H1 (cell line): Measurements from ENCODE around the gene PLSCR3. TPM values are rescaled to one million over a fixed set of nuclear protein-coding genes. Genes with fewer than 3 reads are reported as not detected.

Source experiments
- CTCF ChIA-PET: fragments of 300-600 bp; sonication (Branson Sonifier 250); formaldehyde crosslinking; loops from one replicate; lab custom pipeline; 2021; ENCODE audit not compliant: partially characterized antibody; lab: Charles Lee
- POLR2A ChIA-PET: fragments of 300-600 bp; sonication (Branson Sonifier 250); formaldehyde crosslinking; loops from one replicate; lab custom pipeline; 2021; ENCODE audit warnings: inconsistent platforms; ENCODE audit not compliant: partially characterized antibody; lab: Charles Lee
- DNase-seq, 2 experiments: peaks; one replicate each; pipeline versions ENCODE4 v3.0.0 to v3.0.0-alpha.2; 2010 to 2022; ENCODE audit warnings: low spot score in 2 of 2, low read depth in 1 of 2, mixed read lengths in 1 of 2
- FAIRE-seq: peaks from 2 replicates; lab custom pipeline; 2011; peaks lifted over from hg19 to GRCh38; lab: Jason Lieb, UNC
- H2AFZ ChIP-seq: 2 replicates; pipeline ENCODE4 v1.8.1; 2012; ENCODE audit warnings: low read length, inconsistent platforms
- H2AK5ac ChIP-seq: 2 replicates; pipeline ENCODE4 v1.6.1; 2013; ENCODE audit warnings: low read depth, low read length
- H2BK120ac ChIP-seq: replicated peaks from 2 replicates; pipeline ENCODE3; 2013; ENCODE audit warnings: low read depth, low read length, inconsistent platforms
- H2BK12ac ChIP-seq: 2 replicates; pipeline ENCODE4 v1.6.1; 2013; ENCODE audit warnings: low read depth, low read length
- H2BK15ac ChIP-seq: 2 replicates; pipeline ENCODE4 v1.6.1; 2013; ENCODE audit warnings: low read length
- H2BK20ac ChIP-seq: 2 replicates; pipeline ENCODE4 v1.6.1; 2013; ENCODE audit warnings: low read length
- H2BK5ac ChIP-seq: 2 replicates; pipeline ENCODE4 v1.6.1; 2013; ENCODE audit warnings: low read depth, low read length
- H3K14ac ChIP-seq: 2 replicates; pipeline ENCODE4 v1.6.1; 2013; ENCODE audit warnings: inconsistent platforms; ENCODE audit not compliant: insufficient read length
- H3K18ac ChIP-seq: 2 replicates; pipeline ENCODE4 v1.6.1; 2013; ENCODE audit warnings: low read length; ENCODE audit errors: extremely low read depth
- H3K23ac ChIP-seq: 2 replicates; pipeline ENCODE4 v1.6.1; 2013; ENCODE audit warnings: inconsistent platforms; ENCODE audit not compliant: insufficient read length
- H3K23me2 ChIP-seq: 2 replicates; pipeline ENCODE4 v1.6.1; 2013; ENCODE audit warnings: low read depth, low read length
- H3K27ac ChIP-seq: 2 replicates; pipeline ENCODE4 v1.6.1; 2011; ENCODE audit warnings: low read depth, low read length, inconsistent platforms
- H3K27me3 ChIP-seq, 4 experiments: replicated peaks in 1 of 4; 1 replicate in 1 of 4; 2 replicates in 3 of 4; pipeline versions ENCODE4 v1.6.1 to v1.8.1; 2011 to 2013; ENCODE audit warnings: low read length in 3 of 4, mild to moderate bottlenecking in 3 of 4, inconsistent platforms in 2 of 4, mixed read lengths in 2 of 4, moderate library complexity in 1 of 4; ENCODE audit not compliant: control insufficient read depth in 3 of 4, insufficient read depth in 3 of 4; ENCODE audit errors: extremely low read depth in 1 of 4
- H3K36me3 ChIP-seq, 4 experiments: 2 replicates each; pipeline versions ENCODE4 v1.6.1 to v1.8.1; 2011 to 2013; ENCODE audit warnings: mild to moderate bottlenecking in 4 of 4, low read length in 3 of 4, moderate library complexity in 2 of 4, control low read depth in 1 of 4, inconsistent platforms in 1 of 4; ENCODE audit not compliant: insufficient read depth in 4 of 4, control insufficient read depth in 2 of 4
- H3K4ac ChIP-seq: replicated peaks from 2 replicates; pipeline ENCODE3; 2013; ENCODE audit warnings: low read length, low read depth, mixed read lengths, inconsistent platforms; ENCODE audit not compliant: insufficient read length
- H3K4me1 ChIP-seq, 4 experiments: replicated peaks in 1 of 4; 1 replicate in 1 of 4; 2 replicates in 3 of 4; pipeline versions ENCODE4 v1.6.1 to v1.8.1; 2011 to 2013; ENCODE audit warnings: low read length in 3 of 4, inconsistent platforms in 2 of 4, mixed read lengths in 1 of 4; ENCODE audit not compliant: insufficient read depth in 4 of 4, control insufficient read depth in 3 of 4
- H3K4me2 ChIP-seq, 2 experiments: 2 replicates each; pipeline versions ENCODE4 v1.6.1 to v1.8.1; 2011 to 2013; ENCODE audit warnings: low read depth in 2 of 2, low read length in 2 of 2, control low read depth in 1 of 2, inconsistent platforms in 1 of 2, mild to moderate bottlenecking in 1 of 2; ENCODE audit not compliant: insufficient read depth in 1 of 2
- H3K4me3 ChIP-seq, 4 experiments: fragments of 200-600, 300-600 bp in 1 of 4; sonication (generic), shearing (Covaris generic), sonication (Bioruptor Twin) in 1 of 4; 2 replicates each; pipeline versions ENCODE4 v1.5.1 to v1.8.1; 2011 to 2016; ENCODE audit warnings: low read length in 4 of 4, low read depth in 3 of 4, control low read depth in 2 of 4, inconsistent platforms in 2 of 4, mild to moderate bottlenecking in 2 of 4, mixed read lengths in 1 of 4, moderate library complexity in 1 of 4; ENCODE audit not compliant: insufficient read depth in 2 of 4; ENCODE audit errors: extremely low read depth in 1 of 4
- H3K56ac ChIP-seq: replicated peaks from 2 replicates; pipeline ENCODE3; 2013; ENCODE audit warnings: low read depth, mild to moderate bottlenecking, mixed read lengths, low read length, inconsistent platforms; ENCODE audit not compliant: insufficient read length
- H3K79me1 ChIP-seq: 2 replicates; pipeline ENCODE4 v1.6.1; 2013; ENCODE audit warnings: low read depth, low read length, control low read depth
- H3K79me2 ChIP-seq, 2 experiments: 2 replicates each; pipeline versions ENCODE4 v1.6.1 to v1.8.1; 2012 to 2013; ENCODE audit warnings: low read length in 2 of 2, mild to moderate bottlenecking in 2 of 2, inconsistent platforms in 1 of 2; ENCODE audit not compliant: insufficient read depth in 2 of 2, control insufficient read depth in 1 of 2
- H3K9ac ChIP-seq, 4 experiments: replicated peaks in 1 of 4; 1 replicate in 1 of 4; 2 replicates in 3 of 4; pipeline versions ENCODE4 v1.6.1 to v1.8.1; 2011 to 2013; ENCODE audit warnings: low read depth in 3 of 4, low read length in 3 of 4, control low read depth in 2 of 4, mild to moderate bottlenecking in 2 of 4, moderate library complexity in 2 of 4, inconsistent platforms in 1 of 4; ENCODE audit errors: extremely low read depth in 1 of 4
- H3K9me3 ChIP-seq, 2 experiments: 2 replicates each; pipeline versions ENCODE4 v1.6.1 to v1.8.1; 2012 to 2013; ENCODE audit warnings: mild to moderate bottlenecking in 2 of 2, moderate library complexity in 2 of 2, control low read depth in 1 of 2, inconsistent platforms in 1 of 2, low read depth in 1 of 2, low read length in 1 of 2, mixed read lengths in 1 of 2; ENCODE audit not compliant: insufficient read depth in 2 of 2
- H4K20me1 ChIP-seq, 2 experiments: replicated peaks in 1 of 2; 2 replicates each; pipeline versions ENCODE3 to v1.8.1; 2011 to 2013; ENCODE audit warnings: inconsistent platforms in 2 of 2, low read length in 2 of 2, mild to moderate bottlenecking in 1 of 2; ENCODE audit not compliant: insufficient read depth in 2 of 2, control insufficient read depth in 1 of 2
- H4K5ac ChIP-seq: 2 replicates; pipeline ENCODE4 v1.6.1; 2013; ENCODE audit warnings: low read length, low read depth, mixed read lengths, inconsistent platforms; ENCODE audit not compliant: insufficient read length
- H4K8ac ChIP-seq: 2 replicates; pipeline ENCODE4 v1.8.0; 2013; ENCODE audit warnings: mild to moderate bottlenecking, moderate library complexity, low read length, inconsistent platforms; ENCODE audit not compliant: insufficient read depth; ENCODE audit errors: extremely low read depth
- H4K91ac ChIP-seq: replicated peaks from 2 replicates; pipeline ENCODE3; 2013; ENCODE audit warnings: low read length, mixed read lengths, inconsistent platforms; ENCODE audit not compliant: insufficient read length
- CHD1 ChIP-seq: IDR thresholded peaks from 2 replicates; pipeline ENCODE4 v1.6.1; 2012; ENCODE audit warnings: low read depth, low read length, improper control_type of control experiment
- CTBP2 ChIP-seq: IDR thresholded peaks from 2 replicates; pipeline ENCODE4 v1.7.0; 2011; ENCODE audit warnings: borderline replicate concordance, mild to moderate bottlenecking, moderate library complexity, mixed read lengths, low read length; ENCODE audit not compliant: insufficient read depth, insufficient read length
- EP300 ChIP-seq, 2 experiments: IDR thresholded peaks; 1 replicate in 1 of 2; 2 replicates in 1 of 2; pipeline ENCODE4 v1.6.1; 2011 to 2012; ENCODE audit warnings: low read depth in 2 of 2, low read length in 2 of 2, mild to moderate bottlenecking in 2 of 2, borderline replicate concordance in 1 of 2, inconsistent platforms in 1 of 2, moderate library complexity in 1 of 2
- GABPA ChIP-seq: IDR thresholded peaks from 2 replicates; pipeline ENCODE4 v1.6.1; 2011; ENCODE audit warnings: mild to moderate bottlenecking, low read length, moderate library complexity, borderline replicate concordance; ENCODE audit not compliant: insufficient read depth
- HDAC6 ChIP-seq: IDR thresholded peaks from one replicate; pipeline ENCODE4 v1.7.1; 2012; ENCODE audit warnings: low read depth, mild to moderate bottlenecking, inconsistent platforms, low read length, moderate library complexity
- JUND ChIP-seq: IDR thresholded peaks from 2 replicates; pipeline ENCODE4 v1.6.1; 2011; ENCODE audit warnings: mild to moderate bottlenecking, improper control_type of control experiment, low read length
- KDM4A ChIP-seq: IDR thresholded peaks from one replicate; pipeline ENCODE4 v1.7.1; 2012; ENCODE audit warnings: low read depth, mild to moderate bottlenecking, moderate library complexity, low read length, inconsistent platforms; ENCODE audit not compliant: severe bottlenecking
- NANOG ChIP-seq: IDR thresholded peaks from 2 replicates; pipeline ENCODE4 v1.6.1; 2011; ENCODE audit warnings: low read length, low read depth, mild to moderate bottlenecking, inconsistent platforms; ENCODE audit not compliant: insufficient read depth, poor library complexity, severe bottlenecking
- NRF1 ChIP-seq: IDR thresholded peaks from 2 replicates; pipeline ENCODE4 v1.6.1; 2011; ENCODE audit warnings: mild to moderate bottlenecking, low read depth, low read length, improper control_type of control experiment
- PHF8 ChIP-seq: fragments of 200-600 bp; sonication (generic); conservative IDR thresholded peaks from 2 replicates; pipeline ENCODE4 v1.7.1; 2012; ENCODE audit warnings: low read depth, mild to moderate bottlenecking, inconsistent platforms, low read length, moderate library complexity
- RNF2 ChIP-seq: fragments of 200-900, 300-1000 bp; sonication (generic); IDR thresholded peaks from 2 replicates; pipeline ENCODE4 v1.7.1; 2016; ENCODE audit warnings: borderline replicate concordance, low read depth, mild to moderate bottlenecking, antibody characterized with exemption, low read length; ENCODE audit not compliant: poor library complexity, severe bottlenecking; ENCODE audit errors: missing control alignments
- SIX5 ChIP-seq: IDR thresholded peaks from 2 replicates; pipeline ENCODE4 v1.6.1; 2011; ENCODE audit warnings: mild to moderate bottlenecking, low read depth, low read length
- SUZ12 ChIP-seq: fragments of 200-600 bp; sonication (generic); IDR thresholded peaks from 2 replicates; pipeline ENCODE4 v1.6.1; 2012; ENCODE audit warnings: mild to moderate bottlenecking, inconsistent platforms, low read length, moderate library complexity, mixed read lengths
- WGBS, 2 experiments: shearing (Covaris generic) in 1 of 2; methylation state at CpG; one replicate each; pipeline versions ENCODE4 v1.1.6 to v1.1.7; 2013 to 2015; ENCODE audit warnings: low lambda C conversion rate in 2 of 2, mixed read lengths in 2 of 2, inconsistent platforms in 1 of 2, low coverage in 1 of 2, missing lambda C conversion rate in 1 of 2; ENCODE audit not compliant: insufficient replicate concordance in 2 of 2, insufficient coverage in 1 of 2, insufficient read length in 1 of 2; ENCODE audit errors: extremely low coverage in 1 of 2, missing lambda C conversion rate in 1 of 2; 5-methylcytosine and 5-hydroxymethylcytosine counted together
- polyA plus RNA-seq, 7 experiments: library from polyadenylated mRNA; depleted of rRNA in 3 of 7; stranded (reverse) in 5 of 7; unstranded in 2 of 7; fragments of >200 nt in 5 of 7; fragments of 200-250 nt in 2 of 7; gene quantifications; 1 replicate in 5 of 7; 2 replicates in 1 of 7; 4 replicates in 1 of 7; pipeline versions ENCODE4 v1.2.1 to v1.2.3, GENCODE V29; 2011 to 2013; ENCODE audit warnings: missing spikeins in 2 of 7, mixed read lengths in 2 of 7
- total RNA-seq: library from RNA; stranded (reverse); fragmentation: NEBNext Ultra II Directional; extraction: Animal tissue kit (Norgen Biotek cat#: 25700); gene quantifications from 2 replicates; pipeline ENCODE4 v1.2.1, GENCODE V29; 2021

PLSCR3 gene
- total and polyA plus RNA-seq, 2 of the 8 experiments (the other 6 are each of a cell fraction or from before 2014, with no cell fraction given): 36.1 to 38.7 TPM

DNA sequence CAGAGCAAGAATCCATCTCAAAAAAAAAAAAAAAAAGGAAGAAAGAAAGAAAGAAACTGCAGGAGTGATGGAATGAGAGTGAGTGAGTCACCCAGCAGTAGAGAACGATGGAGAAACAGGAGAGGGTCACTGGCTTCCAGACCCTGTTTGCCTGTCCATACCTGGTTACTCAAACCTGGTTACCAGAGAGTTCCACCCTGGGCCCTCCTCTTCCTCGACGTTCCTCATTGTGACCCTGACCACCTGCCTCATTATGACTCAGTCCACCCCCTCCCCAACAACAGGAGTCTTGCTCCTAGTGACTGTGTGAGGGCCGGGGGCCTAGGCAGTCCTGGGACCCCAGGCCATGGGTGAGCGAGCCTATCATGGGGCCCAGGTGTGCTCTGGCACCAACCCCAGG is 34.2 kb upstream of the PLSCR3 start, which contains the start of gene SPEM3:
SPEM3 (plus strand) TSS at position 301 of the 400 bp plus-strand sequence; CDS start at position 347, 46 bp downstream.
- no peak within 1 kb of the TSS for H2AK5ac ChIP-seq
- no peak within 1 kb of the TSS for H4K8ac ChIP-seq
- no peaks in the 10 kb centered on the region for H3K9me3 ChIP-seq
- H2BK20ac ChIP-seq: no peak within 1 kb of the TSS
- H2BK120ac ChIP-seq: no peak within 1 kb of the TSS
- H3K4me3 ChIP-seq: no peak within 1 kb of the TSS
- H4K20me1 ChIP-seq: peaks cover 0 to 3% of the 10 kb centered on the region in 2 experiments
- no peak within 1 kb of the TSS for H3K23ac ChIP-seq
- H3K23me2 ChIP-seq: no peaks in the 10 kb centered on the region
- DNase-seq (no peak), FAIRE-seq (no peak)
- H4K5ac ChIP-seq: no peak within 1 kb of the TSS
- no peak within 1 kb of the TSS for H2BK15ac ChIP-seq
- ChIA-PET CTCF (interaction anchor here (0.6 to 0.8 kb wide), 2 partner anchors 63 to 66 kb away, joined by 3 to 4 read pairs; no protein-coding TSS in a partner anchor), POLR2A (interaction anchor here (0.8 to 1.2 kb wide), 4 partner anchors 10 to 30 kb away, joined by 3 read pairs; partner anchors contain the start of gene TMEM256)
- H3K27me3 ChIP-seq: no peaks in the 10 kb centered on the region; a peak in 1 of 7 replicates
- no peak within 1 kb of the TSS for H3K27ac ChIP-seq
- H3K9ac ChIP-seq: no peak within 1 kb of the TSS
- H3K14ac ChIP-seq: no peak within 1 kb of the TSS
- H3K4me2 ChIP-seq: no peak within 1 kb of the TSS
- H2BK5ac ChIP-seq: no peak within 1 kb of the TSS
- no peak within 1 kb of the TSS for H3K18ac ChIP-seq
- WGBS, 2 experiments: 80% methylated on average over 5 of the region's 5 CpGs; no CpG with 5 or more reads in 1 of the 2 experiments
- H3K79me1 ChIP-seq: no peaks in the 10 kb centered on the region
- no peaks in the 10 kb centered on the region; a peak in 1 of 7 replicates for H3K4me1 ChIP-seq
- no peaks in the 10 kb centered on the region for H3K79me2 ChIP-seq
- H3K4ac ChIP-seq: no peak within 1 kb of the TSS
- H3K56ac ChIP-seq: no peak within 1 kb of the TSS
- H2AFZ ChIP-seq: no peak within 1 kb of the TSS
- no peak within 1 kb of the TSS for H2BK12ac ChIP-seq
- no peak within 1 kb of the TSS for H4K91ac ChIP-seq
- H3K36me3 ChIP-seq: no peaks in the 10 kb centered on the region
- TF ChIP-seq RNF2 (no peak), CTBP2 (no peak), CHD1 (no peak), SUZ12 (no peak), PHF8 (no peak), HDAC6 (no peak), NANOG (no peak), NRF1 (no peak), EP300 (IDR thresholded peaks at IDR 0.05; ENCODE audit: borderline replicate concordance in 1 of 2, low read depth in 2 of 2, low read length in 2 of 2) (no peak), SIX5 (no peak), JUND (no peak), GABPA (no peak), KDM4A (no peak)
